NCI-H524 (cell line): ENCODE results near the gene HAPSTR1.
"Not testable (repeated sequence)": the region's sequence is repeated elsewhere in the genome, so short reads cannot be mapped to it uniquely, and the experiment has no call there.

Source experiments
- DNase-seq, 2 experiments: peaks; one replicate each; lab custom pipeline; 2025; lab: John Stamatoyannopoulos, UW

Gene HAPSTR1

GRCh38 chr16:9090960-9091866, at the start of gene HAPSTR1:
Gene HAPSTR1, plus strand, starts transcription at chr16:9091644. Its CDS starts 401 bp downstream, at chr16:9092045.
- DNase-seq: peak; percentile 100

- no peak for DNase-seq
Observed at GRCh38 chr16:9042533-9042932, 48.9 kb upstream of the HAPSTR1 start.

- no peak for DNase-seq
Observed at GRCh38 chr16:9042964-9043680, 48.3 kb upstream of the HAPSTR1 start.

GRCh38 chr16:9045562-9045961, 45.9 kb upstream of the HAPSTR1 start:
- DNase-seq: not testable (repeated sequence)

GRCh38 chr16:9046667-9047055, 44.8 kb upstream of the HAPSTR1 start:
- no peak for DNase-seq

GRCh38 chr16:9047689-9048301, 43.6 kb upstream of the HAPSTR1 start:
- DNase-seq: no peak

- DNase-seq: no peak
Observed at GRCh38 chr16:9048302-9048700, 43.1 kb upstream of the HAPSTR1 start.

GRCh38 chr16:9049241-9049640, 42.2 kb upstream of the HAPSTR1 start:
- no peak for DNase-seq

GRCh38 chr16:9050102-9050830, 41.2 kb upstream of the HAPSTR1 start:
- no peak for DNase-seq

GRCh38 chr16:9053006-9053601, 38.3 kb upstream of the HAPSTR1 start:
- peak; percentile 66 to 70 for DNase-seq

- DNase-seq: no peak
Observed at GRCh38 chr16:9054460-9054859, 37.0 kb upstream of the HAPSTR1 start.

GRCh38 chr16:9055115-9055514, 36.3 kb upstream of the HAPSTR1 start:
- no peak for DNase-seq

- DNase-seq: no peak
Observed at GRCh38 chr16:9055661-9056060, 35.8 kb upstream of the HAPSTR1 start.

GRCh38 chr16:9056061-9056460, 35.4 kb upstream of the HAPSTR1 start:
- DNase-seq: no peak

GRCh38 chr16:9058211-9058610, 33.2 kb upstream of the HAPSTR1 start:
- no peak for DNase-seq

- no peak for DNase-seq
Observed at GRCh38 chr16:9060225-9060624, 31.2 kb upstream of the HAPSTR1 start.

- no peak for DNase-seq
Observed at GRCh38 chr16:9061358-9061813, 30.1 kb upstream of the HAPSTR1 start.

- DNase-seq: no peak
Observed at GRCh38 chr16:9062301-9062700, 29.1 kb upstream of the HAPSTR1 start.

GRCh38 chr16:9065077-9065476, 26.4 kb upstream of the HAPSTR1 start:
- DNase-seq: no peak

- no peak for DNase-seq
Observed at GRCh38 chr16:9068886-9069285, 22.6 kb upstream of the HAPSTR1 start.

GRCh38 chr16:9070254-9070653, 21.2 kb upstream of the HAPSTR1 start:
- DNase-seq: peak in 1 of 2 experiments; percentile 29
